Renal cortex interstitium (tissue), 11 donors: ENCODE measurements around the gene SIGLEC15. TPM values are rescaled to one million over a fixed set of nuclear protein-coding genes. Genes with fewer than 3 reads are reported as not detected.
"Not testable (repeated sequence)": the region's sequence is repeated elsewhere in the genome, so short reads cannot be mapped to it uniquely, and the experiment has no call there.

Experiments
- DNase-seq, 11 donors: peaks; one replicate each; pipeline ENCODE4 v3.0.0-alpha.2; 2013; ENCODE audit warnings: low read depth in 9 of 11, low spot score in 4 of 11; ENCODE audit errors: extremely low read depth in 1 of 11
- polyA plus RNA-seq, 3 donors: library from polyadenylated mRNA; unstranded; fragments of 120-200 nt; gene quantifications; one replicate each; pipeline ENCODE4 v1.2.1, GENCODE V29; 2013; ENCODE audit not compliant: insufficient read length in 3 of 3

Gene SIGLEC15
- polyA plus RNA-seq, 3 donors: 0.33 to 0.64 (median 0.33) TPM

- no peak for DNase-seq
Measured at GRCh38 chr18:45838302-45839070, 13.0 kb downstream of the SIGLEC15 start.

- DNase-seq: no peak
Measured at GRCh38 chr18:45839414-45840395, 14.2 kb downstream of the SIGLEC15 start.

GRCh38 chr18:45841060-45841764 lies 15.7 kb downstream of the SIGLEC15 start:
- no peak for DNase-seq

GRCh38 chr18:45841765-45842442 lies 16.4 kb downstream of the SIGLEC15 start:
- no peak for DNase-seq

- no peak for DNase-seq
Measured at GRCh38 chr18:45843019-45843418, 17.5 kb downstream of the SIGLEC15 start.

- no peak for DNase-seq
Measured at GRCh38 chr18:45844938-45845337, 19.5 kb downstream of the SIGLEC15 start.

- no peak for DNase-seq
Measured at GRCh38 chr18:45845410-45845809, 19.9 kb downstream of the SIGLEC15 start.

- no peak for DNase-seq
Measured at GRCh38 chr18:45847119-45847518, 21.6 kb downstream of the SIGLEC15 start.

- DNase-seq: not testable (repeated sequence)
Measured at GRCh38 chr18:45848643-45849042, 23.2 kb downstream of the SIGLEC15 start.

- DNase-seq: no peak
Measured at GRCh38 chr18:45849529-45849928, 24.1 kb downstream of the SIGLEC15 start.

- no peak for DNase-seq
Measured at GRCh38 chr18:45850021-45850420, 24.5 kb downstream of the SIGLEC15 start.

- no peak for DNase-seq
Measured at GRCh38 chr18:45851161-45851925, 25.9 kb downstream of the SIGLEC15 start.

GRCh38 chr18:45852631-45853030 lies 27.2 kb downstream of the SIGLEC15 start:
- DNase-seq: no peak

GRCh38 chr18:45854036-45854586 lies 28.6 kb downstream of the SIGLEC15 start:
- DNase-seq: no peak

GRCh38 chr18:45856531-45856930 lies 31.1 kb downstream of the SIGLEC15 start:
- no peak for DNase-seq

- no peak for DNase-seq
Measured at GRCh38 chr18:45859334-45859733, 33.9 kb downstream of the SIGLEC15 start.

- no peak for DNase-seq
Measured at GRCh38 chr18:45860492-45860891, 35.0 kb downstream of the SIGLEC15 start.

- DNase-seq: no peak
Measured at GRCh38 chr18:45860971-45861370, 35.5 kb downstream of the SIGLEC15 start.
